HG03354 (cell line): ENCODE measurements around the gene PEX10.

ENCODE experiments used
- ATAC-seq: cut with Tn5 transposase; IDR thresholded peaks from one replicate; pipeline ENCODE4 v1.9.1; 2021; ENCODE audit warnings: mild to moderate bottlenecking; ENCODE audit not compliant: unreplicated experiment, poor library complexity, severe bottlenecking

The PEX10 gene

DNA sequence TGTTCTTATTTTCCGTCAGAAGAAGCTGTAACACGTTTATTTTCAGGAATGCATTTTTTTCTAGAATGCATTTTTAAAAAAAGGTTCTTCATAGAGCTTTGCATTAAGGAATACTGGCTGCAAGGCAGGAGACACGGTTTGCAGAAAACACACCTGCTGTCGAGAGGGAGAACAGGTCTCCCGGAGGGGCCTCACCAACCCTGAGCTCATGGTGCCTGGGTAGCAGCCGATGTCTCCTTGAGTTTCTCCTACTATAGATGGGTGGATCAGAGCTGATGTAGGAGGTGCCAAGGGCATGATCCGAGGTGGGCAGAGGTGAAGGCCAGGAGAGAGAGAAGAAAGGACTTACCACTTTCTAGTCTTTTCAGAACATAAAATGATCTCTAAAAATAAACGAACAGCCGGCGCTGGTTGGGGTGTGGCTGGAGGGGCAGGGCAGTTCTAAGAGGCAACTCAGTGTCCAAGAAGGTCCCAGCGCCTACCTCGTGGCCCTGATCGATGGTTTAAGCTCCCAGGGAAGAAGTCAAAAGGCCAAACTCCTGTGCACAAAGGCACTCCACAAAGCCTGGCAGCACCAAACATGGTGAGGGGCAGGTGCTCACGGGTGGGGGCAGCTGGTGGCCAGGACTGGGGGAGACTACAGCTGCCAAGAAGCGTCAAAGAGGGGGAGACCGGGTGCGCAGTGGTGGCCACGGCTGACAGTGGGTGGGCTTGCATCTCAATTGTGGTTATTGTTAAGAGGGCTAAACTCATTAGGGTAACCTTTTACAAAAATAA lies 33.2 kb downstream of the PEX10 start:
- no peak for ATAC-seq

DNA sequence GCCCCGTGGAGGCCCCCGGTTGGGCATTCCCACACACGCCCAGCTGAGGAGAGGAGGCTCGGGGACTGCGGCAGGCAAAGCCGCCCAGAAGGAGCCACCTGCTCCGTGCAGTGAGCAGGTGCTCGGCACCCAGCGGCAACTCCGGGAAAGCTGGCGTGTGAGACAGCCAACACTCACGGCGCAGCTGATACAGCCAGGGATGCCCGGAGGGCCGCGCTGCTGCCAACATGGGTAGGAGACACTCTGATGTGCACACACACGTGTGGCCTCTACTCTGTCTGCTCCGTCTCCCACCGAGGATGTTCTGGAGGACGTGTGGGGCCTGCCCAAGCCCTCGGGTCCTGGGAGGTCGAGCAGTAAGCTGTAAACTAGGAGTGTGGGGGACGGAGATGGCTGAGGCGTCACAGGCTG lies 33.9 kb downstream of the PEX10 start:
- ATAC-seq: no peak

DNA sequence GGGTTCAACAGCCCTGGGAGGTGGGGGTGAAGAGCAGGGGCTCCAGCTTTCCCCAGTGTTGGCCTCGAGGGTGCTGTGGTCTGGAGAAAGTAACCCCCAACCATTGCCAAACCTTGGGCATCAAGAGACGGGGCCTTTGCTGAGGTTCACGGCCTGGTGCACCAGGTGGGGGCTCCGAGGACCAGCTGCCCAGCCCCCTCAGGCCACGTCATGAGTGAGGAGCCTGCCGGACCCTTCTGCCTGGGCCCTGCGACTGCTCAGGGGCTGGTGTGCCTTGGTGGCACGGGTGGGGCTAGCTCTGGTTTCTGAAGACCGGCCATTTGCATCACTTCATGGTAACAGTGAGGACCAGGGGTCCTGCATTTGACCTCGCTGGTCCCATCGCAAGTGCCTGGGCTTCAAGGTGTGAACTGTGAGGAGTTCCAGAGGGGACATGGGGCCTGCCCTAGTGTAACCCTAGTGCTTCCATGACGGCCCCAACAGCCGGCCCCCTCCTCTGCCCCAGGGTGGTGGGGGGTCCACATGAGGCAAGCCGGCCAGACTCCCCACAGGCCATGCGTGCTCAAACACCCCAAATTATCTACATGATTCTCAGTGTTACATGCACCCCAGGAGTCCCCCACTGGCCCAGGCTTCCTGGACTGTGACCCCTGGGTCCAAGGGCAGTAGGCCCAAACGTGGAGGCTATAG lies 34.5 kb downstream of the PEX10 start:
- ATAC-seq: no peak

DNA sequence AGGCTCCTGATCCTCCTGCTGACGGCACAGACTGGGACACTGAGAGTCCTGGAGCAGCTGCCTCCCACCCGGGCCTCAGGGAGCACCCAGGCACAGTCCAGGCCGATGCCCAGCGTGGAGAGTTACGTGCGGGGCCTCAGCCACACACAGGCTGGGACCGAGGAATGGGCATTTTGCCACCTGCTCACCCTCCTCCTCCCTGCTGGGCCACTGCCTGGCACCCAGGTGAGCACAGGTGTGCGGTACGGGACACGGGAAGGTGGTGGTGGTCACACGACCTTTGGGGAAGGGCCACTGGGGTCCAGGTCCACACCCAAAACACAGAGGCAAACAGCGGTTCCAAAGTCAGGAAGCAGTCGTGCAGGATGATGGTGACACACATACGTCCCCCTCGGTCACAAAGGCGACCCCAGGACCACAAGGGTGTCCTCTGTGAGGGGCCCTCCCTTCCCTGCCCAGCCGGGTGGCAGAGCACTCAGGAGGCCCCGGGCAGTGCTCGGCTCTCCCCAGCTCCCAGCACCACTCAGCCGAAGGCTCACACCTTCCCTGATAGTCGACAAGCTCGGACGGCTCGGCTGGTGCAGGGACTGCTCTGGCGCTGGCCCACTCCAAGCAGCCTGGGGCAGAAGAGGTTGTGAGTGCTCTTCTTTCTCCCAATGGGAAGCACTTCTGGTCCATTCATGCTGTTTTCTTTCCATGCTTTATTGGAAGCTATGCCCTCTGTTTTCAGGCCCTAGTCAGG lies 35.3 kb downstream of the PEX10 start:
- ATAC-seq: no peak

DNA sequence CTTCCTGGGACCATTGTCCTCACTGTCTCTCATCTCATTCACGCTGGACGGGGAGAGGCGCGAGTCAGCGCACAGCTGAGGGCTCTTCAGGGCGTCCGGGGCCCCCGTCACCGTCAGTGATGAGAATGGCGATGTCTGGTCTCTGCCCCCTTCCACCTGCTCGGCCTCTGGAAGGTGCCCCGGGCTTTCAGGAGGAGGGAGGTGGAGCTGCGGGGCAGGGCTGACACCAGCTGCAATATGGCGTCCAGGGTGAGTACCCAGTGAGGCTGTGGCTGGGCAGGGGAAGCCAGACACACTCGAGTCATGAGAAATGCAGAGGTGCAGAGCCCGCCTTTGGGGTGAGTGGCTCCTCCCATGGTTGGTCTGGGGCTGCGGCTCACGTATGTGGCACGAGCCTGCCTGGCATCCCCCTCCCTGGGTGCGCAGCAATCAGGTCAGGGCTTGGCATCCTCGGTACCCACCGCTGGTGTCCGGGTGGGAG lies 36.1 kb downstream of the PEX10 start:
- ATAC-seq: no peak

DNA sequence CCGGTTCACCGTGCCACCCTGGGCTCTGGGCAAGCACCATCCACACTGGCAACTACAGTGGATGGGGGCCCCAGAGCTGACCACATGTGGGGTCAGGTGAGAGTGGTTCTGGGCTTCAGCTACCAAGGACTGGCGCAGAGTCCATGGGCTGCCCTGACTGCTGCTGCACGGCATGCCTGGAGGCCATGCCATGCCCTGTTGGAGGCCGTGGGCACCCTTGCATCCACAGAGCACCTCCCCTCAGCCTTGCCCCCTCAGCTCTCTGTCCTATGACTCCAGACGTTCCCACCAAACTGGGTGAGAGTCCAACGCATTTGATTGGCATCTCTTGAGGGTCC lies 36.5 kb downstream of the PEX10 start:
- no peak for ATAC-seq

DNA sequence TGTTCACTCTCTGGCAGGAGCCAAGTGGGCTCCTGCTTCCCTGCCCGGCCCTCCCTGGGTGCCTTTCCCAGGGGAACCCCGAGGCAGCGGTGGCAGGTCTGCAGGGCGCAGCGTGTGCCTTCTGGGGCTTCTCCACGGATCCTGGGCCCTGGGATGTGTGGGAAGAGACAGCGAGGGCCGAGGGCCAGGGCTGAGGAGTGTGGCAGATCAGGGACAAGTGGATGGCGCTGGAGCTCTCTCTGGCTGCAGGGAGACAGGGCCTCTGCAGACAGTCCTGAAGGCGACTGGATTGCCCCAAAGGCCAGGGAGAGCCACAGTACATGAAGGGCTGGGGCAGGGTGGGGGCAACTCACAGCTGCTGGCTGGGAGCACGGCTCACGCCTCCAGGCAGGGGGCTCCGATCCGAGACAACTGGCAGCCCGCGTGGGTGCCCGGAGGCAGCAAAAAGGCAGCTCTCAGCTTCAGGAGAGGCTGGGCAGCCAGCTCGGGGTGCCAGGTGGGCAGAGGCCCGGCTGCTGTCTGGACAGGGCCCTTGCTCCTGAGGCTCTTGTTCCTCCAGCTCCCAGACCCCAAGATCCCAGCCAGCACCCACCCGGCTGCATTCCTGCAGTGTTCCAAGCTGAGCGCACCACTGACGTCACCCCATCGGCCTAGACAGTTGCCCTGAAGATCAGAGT lies 37.0 kb downstream of the PEX10 start:
- no peak for ATAC-seq

DNA sequence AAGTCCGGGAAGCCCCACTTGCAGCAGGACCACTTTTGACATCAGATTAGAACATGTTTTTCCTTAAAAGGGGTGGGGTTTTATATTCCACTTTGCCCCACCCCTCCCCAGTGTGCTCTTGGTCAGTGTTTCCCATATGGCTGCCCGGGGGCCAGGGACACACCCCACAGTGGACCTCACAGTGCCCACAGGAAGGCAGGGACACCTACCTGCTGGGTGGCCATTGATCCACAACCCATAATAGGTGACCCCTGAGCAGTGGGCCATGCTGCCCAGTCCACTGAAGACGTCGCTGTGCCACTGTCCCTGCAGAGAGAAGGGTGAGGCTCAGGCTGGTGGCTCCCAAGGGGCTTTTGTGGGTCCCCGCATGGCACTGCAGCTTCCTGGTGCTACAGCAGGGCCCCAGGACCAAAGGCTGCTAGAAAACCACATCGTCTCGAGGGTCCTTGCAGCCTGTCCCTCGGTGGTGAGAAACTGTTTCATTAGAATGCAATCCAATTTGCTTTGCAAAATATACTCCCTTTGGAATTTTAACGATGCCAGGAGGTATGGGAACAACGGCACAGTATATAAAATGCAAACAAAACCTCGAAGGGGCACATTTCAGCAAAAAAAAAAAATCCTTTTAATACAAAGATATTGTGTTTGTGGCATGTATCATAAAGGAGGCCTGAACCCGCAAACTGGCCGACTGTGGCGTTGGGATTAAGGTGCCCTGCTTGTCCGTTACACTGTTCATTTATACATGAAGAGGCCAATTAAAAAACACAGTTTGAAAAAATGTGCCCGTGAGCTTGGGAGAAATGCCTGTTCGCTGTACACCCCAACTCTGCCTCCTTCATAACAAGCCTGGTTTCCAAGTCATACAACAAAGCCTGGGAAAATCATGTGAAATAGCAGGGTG lies 37.9 kb downstream of the PEX10 start:
- no peak for ATAC-seq

DNA sequence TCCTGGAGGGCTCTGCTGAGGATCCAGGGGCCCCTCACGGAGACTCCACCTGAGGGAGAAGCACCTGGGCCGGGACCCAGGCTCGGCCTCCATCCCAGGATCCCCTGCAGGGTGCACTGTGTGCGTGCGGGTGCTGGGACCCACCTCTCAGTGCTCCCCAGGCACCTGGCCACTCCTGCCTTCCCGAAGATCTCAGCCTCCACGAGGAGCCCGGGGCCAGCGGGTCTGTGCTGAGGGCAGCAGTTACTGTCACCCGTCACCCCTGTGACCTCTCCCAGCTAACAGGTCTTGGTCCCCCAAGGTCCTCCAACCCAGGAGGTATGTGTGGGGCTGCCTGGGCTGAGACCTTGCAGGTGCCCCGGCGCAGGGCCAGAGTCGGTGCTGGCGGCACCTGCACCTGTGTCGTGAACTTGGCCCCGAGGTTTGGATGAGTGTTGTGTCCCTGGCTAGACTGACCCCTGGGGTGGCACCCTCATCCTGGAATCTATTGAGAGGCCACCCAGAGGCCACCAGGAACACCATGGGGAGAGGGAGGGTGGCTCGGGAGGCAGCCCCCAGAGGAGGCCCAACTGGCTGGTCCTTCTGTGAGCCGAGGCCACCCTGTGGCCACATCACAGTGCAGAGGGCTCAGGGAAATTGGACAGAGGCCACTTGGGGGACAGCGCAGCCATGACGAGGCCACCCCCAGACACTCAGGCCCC lies 38.7 kb downstream of the PEX10 start:
- ATAC-seq: no peak

DNA sequence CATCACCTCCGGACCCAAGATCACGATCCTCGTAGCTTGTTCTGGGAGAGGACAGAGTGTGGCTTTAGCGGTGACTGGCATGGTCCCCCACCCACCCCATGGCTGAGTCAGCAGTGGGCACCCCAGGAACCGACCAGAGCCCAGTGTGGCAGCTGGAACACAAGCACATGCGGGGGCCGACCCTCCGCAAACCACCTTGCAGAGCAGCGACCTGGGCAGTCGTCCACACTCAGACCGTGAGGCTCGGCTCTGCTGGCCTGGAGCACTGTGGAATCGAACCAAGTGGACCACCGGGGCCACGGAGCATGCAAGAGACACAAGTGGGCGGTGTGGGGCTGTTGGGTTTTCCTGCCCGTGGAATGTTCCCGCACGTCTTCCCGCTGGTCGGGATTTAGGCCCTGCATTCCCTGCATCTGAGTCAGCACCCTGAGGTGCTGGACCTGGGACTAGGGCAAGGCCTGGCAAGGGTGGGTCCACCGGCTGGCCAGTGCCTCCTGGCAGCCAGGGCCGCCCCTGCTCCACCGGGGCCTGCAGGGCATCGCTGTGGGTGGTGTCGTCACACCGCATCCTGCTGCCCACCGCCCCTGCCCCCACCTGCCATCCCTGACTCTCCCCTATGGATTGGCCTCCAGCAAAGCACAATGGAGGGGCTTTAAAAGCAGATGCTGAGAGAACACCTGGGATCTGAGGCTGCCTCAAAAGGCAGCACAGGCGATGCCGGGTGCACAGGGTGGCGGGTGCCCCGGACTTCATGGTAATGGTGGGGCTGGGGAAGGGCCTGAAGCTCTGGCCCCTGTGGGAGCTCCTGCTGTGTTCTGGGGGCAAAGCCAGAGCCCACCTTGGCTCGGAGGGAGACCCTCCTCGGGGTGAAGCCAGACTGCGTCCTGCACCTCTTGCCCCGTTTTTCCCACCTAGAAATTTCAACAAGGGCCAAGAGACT lies 39.5 kb downstream of the PEX10 start:
- ATAC-seq: no peak

DNA sequence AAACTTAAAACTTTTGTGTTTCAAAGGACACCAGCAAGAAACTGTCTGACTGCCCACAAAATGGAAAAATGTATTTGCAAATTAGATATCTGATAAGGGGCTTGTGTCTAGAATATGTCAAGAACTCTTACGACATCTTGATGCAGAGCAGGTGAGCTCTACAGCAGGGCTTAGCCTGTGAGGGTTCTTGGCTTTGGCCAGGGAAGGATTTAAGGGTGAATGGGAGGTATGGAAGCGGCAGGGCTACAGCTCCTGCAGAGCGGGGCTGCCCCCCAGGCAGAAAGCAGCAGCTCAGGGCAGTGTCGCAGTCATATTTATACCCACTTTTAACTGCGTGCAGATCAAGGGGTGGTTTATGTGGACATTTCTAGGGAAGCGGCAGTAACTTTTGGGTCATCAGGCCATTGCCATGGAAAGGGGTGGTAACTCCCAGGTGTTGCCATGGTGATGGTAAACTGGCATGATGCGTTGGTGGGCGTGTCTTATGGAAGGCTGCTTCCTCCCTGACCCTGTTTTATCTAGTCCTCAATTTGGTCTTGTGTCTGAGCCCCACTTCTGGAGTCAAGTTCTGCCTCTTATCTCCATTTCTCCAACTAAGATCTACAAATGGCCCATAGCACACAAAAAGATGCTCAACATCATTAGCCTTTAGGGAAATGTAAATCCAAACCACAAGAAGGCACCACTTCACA lies 44.2 kb downstream of the PEX10 start:
- no peak for ATAC-seq

DNA sequence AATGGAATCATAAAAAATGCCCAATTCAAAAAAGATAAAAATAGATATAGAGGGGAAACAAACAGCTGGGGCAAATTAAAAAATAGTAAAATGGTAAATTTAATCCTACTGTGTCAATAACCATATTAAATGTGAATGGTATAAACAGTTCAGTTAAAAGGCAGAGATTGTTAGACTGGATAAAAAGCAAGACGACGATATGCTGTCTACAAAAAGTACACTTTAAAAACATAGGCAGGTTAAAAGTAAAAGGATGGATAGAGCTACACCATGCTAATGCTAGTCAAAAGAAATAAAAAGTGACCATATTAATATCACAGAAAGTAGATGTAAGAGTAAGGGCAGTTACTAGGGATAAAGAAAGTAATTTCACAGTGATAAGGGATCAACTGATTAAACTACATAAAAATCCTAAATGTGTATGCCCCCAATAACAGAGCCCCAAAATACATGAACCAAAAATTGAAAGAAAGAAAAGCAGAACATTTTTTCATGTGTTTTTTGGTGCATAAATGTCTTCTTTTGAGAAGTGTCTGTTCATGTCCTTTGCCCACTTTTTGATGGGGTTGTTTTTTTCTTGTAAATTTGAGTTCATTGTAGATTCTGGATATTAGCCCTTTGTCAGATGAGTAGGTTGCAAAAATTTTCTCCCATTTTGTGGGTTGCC lies 48.4 kb downstream of the PEX10 start:
- no peak for ATAC-seq

DNA sequence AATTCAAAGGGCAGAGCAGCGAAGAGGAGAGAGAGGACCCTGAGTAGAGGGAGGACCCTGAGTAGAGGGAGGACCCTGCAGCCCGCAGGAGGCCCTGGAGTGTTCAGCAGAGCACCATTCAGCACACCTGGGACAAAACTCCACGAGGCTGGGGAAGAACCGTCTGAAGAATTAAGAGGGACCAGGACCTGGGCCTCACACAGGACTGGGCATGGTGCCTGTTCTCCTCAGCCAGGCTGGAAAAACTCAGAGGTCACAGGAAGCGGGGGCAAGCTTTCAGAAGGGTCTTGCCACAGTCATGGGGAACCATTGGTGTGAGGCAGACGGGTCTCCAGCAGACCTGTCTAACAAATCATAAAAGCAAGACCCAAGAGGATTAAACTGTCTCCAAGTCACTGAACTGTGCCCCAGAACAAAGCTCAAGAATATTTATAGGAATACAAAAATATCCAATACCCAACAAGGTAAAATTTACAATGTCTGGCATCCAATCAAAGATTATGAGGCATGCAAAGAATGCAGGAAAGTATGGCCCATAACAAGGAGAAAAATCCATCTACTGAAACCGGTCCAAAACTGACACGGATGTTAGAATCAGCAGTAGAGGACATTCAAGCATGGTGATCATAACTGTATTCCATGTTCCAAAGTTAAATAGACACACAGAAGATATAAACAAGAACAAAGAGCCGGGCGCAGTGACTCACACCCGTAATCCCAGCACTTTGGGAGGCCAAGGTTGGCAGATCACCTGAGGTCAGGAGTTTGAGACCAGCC lies 51.6 kb downstream of the PEX10 start:
- no peak for ATAC-seq

DNA sequence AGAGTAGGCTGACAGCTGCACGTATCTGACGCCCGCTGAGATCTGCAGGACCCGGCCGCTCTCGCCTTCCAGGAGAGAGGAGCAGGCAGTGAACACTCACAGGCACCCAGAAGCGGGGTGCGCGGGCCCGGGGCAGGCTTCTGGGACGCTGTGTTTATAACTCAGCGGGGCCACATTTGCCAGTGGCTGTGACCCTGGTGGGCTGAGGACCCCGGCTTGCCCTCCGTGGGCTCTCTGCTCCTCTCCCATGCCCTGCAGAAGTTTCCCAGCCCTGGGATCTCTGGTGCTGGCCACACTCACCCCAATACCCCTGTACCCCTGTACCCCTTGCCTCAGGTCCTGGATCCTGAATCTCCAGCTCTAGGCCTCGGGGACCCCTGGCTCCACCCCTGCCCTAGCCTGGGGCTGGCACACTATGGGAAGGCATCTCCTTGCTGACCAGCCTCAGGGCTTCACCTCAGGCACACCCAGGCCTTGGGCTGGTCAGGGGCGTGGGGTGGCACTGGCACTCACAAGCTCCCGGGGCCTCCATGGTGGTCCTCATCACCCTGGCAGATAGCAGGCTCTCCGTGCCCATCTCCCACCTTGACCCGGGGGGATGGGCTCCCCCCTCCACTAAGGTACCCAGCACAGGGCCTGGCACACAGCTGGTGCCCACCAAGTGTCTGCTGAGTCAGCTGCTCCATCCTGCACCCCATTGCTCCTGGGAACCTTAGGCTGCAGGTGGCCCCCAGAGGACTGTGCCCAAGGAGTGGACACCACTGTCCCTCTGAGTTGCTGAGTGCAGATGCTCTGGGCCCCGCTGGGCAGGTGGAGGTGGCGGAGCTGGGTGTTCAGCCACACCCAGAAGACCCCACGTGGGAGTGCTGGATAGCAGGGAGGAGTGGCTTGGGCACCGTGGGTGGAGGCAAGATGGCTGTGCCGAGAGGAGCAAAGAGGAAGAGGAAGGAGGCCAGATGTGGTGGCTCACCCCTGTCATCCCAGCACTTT lies 53.4 kb downstream of the PEX10 start:
- no peak for ATAC-seq

DNA sequence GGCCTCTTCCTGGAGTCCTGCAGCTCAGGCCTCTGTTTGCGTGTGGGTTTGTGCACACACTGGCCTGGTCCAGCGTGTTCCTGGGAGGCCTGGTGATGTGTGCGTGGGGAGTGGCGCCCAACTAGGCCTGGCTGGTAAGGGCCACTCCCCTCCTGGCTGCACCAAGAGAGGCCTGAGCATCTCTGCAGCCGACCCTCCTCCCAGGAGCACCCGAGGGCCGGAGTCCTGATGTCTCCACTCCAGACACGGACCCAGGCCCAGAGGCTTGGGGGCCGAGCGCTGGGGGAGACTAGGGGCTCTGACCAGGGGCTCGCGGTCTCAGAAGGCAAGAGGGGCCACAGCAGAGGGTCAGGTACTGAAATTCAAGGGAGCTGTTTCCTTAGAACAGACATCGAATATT lies 54.3 kb downstream of the PEX10 start:
- ATAC-seq: no peak
